SK-N-SH (cell line): Measurements from ENCODE around the gene ISYNA1. TPM values are rescaled to one million over a fixed set of nuclear protein-coding genes. Genes with fewer than 3 reads are reported as not detected.

ENCODE experiments used
- CTCF ChIA-PET: fragments of 300-600, 350-600 bp; formaldehyde crosslinking; extraction: SDS; loops from one replicate; lab custom pipeline; 2021; lab: Yijun Ruan, JAX
- POLR2A ChIA-PET: fragments of 350-600 bp; sonication (Branson Sonifier 250); formaldehyde crosslinking; extraction: SDS; loops from one replicate; lab custom pipeline; 2020; ENCODE audit warnings: antibody characterized with exemption, inconsistent platforms; lab: Yijun Ruan, JAX
- DNase-seq: peaks from one replicate; pipeline ENCODE4 v3.0.0; 2012
- H2AFZ ChIP-seq: fragments of 200-600 bp; sonication (generic); 2 replicates; pipeline ENCODE4 v1.8.1; 2016; ENCODE audit warnings: antibody characterized with exemption, mild to moderate bottlenecking, low read depth
- H3F3A ChIP-seq: fragments of 200-600 bp; sonication (generic); replicated peaks from 2 replicates; pipeline ENCODE3; 2016; ENCODE audit warnings: antibody characterized with exemption, mild to moderate bottlenecking; ENCODE audit not compliant: insufficient read depth
- H3K27ac ChIP-seq, 2 experiments: fragments of 200-500 bp in 1 of 2; fragments of 200-600 bp in 1 of 2; sonication (Bioruptor generic) in 1 of 2; sonication (generic), shearing (Covaris generic) in 1 of 2; 2 replicates each; pipeline versions ENCODE4 v1.5.1 to v1.6.1; 2014 to 2016; ENCODE audit warnings: low read depth in 2 of 2, inconsistent platforms in 1 of 2, low read length in 1 of 2, mild to moderate bottlenecking in 1 of 2, mixed read lengths in 1 of 2
- H3K27me3 ChIP-seq: fragments of 200-600 bp; sonication (generic), shearing (Covaris generic); 2 replicates; pipeline ENCODE4 v1.6.1; 2016; ENCODE audit warnings: mixed run types; ENCODE audit not compliant: insufficient read depth
- H3K36me3 ChIP-seq, 2 experiments: fragments of 200-500 bp in 1 of 2; fragments of 200-600 bp in 1 of 2; sonication (Bioruptor generic) in 1 of 2; sonication (generic) in 1 of 2; replicated peaks in 1 of 2; 2 replicates each; pipeline versions ENCODE3 to v1.5.1; 2014 to 2016; ENCODE audit warnings: low read length in 1 of 2, mild to moderate bottlenecking in 1 of 2; ENCODE audit not compliant: insufficient read depth in 2 of 2, control insufficient read depth in 1 of 2
- H3K4me1 ChIP-seq, 2 experiments: fragments of 200-500 bp in 1 of 2; fragments of 200-600 bp in 1 of 2; sonication (Bioruptor generic) in 1 of 2; sonication (generic), shearing (Covaris generic) in 1 of 2; 2 replicates each; pipeline versions ENCODE4 v1.5.1 to v1.6.1; 2014 to 2016; ENCODE audit warnings: low read depth in 1 of 2, low read length in 1 of 2, mixed run types in 1 of 2; ENCODE audit not compliant: insufficient read depth in 2 of 2, control insufficient read depth in 1 of 2
- H3K4me2 ChIP-seq: fragments of 200-600 bp; sonication (generic), shearing (Covaris generic); 2 replicates; pipeline ENCODE4 v1.6.1; 2017; ENCODE audit warnings: mixed run types
- H3K4me3 ChIP-seq, 2 experiments: fragments of 200-500 bp in 1 of 2; fragments of 200-600 bp in 1 of 2; sonication (Bioruptor generic) in 1 of 2; sonication (generic), shearing (Covaris generic) in 1 of 2; 2 replicates each; pipeline versions ENCODE4 v1.5.1 to v1.8.1; 2014 to 2016; ENCODE audit warnings: low read depth in 2 of 2, inconsistent platforms in 1 of 2, low read length in 1 of 2, mild to moderate bottlenecking in 1 of 2, mixed read lengths in 1 of 2, moderate library complexity in 1 of 2
- H3K79me2 ChIP-seq: fragments of 200-600 bp; sonication (generic); 2 replicates; pipeline ENCODE4 v1.8.1; 2017; ENCODE audit warnings: mild to moderate bottlenecking; ENCODE audit not compliant: insufficient read depth
- H3K9ac ChIP-seq: fragments of 200-600 bp; sonication (generic); 2 replicates; pipeline ENCODE4 v1.6.1; 2017; ENCODE audit warnings: mixed run types
- H3K9me2 ChIP-seq: fragments of 200-600 bp; sonication (generic); 2 replicates; pipeline ENCODE4 v1.6.1; 2017; ENCODE audit warnings: mixed run types
- H3K9me3 ChIP-seq: fragments of 200-600 bp; sonication (generic); 2 replicates; pipeline ENCODE4 v1.6.1; 2017; ENCODE audit warnings: mixed run types, mild to moderate bottlenecking, moderate library complexity
- H4K20me1 ChIP-seq: fragments of 200-600 bp; sonication (generic); 2 replicates; pipeline ENCODE4 v1.6.1; 2017; ENCODE audit warnings: mild to moderate bottlenecking, mixed run types; ENCODE audit not compliant: insufficient read depth
- ELF1 ChIP-seq: IDR thresholded peaks from 2 replicates; pipeline ENCODE4 v1.4.0; 2012
- EP300 ChIP-seq, 2 experiments: IDR thresholded peaks; 2 replicates each; pipeline versions ENCODE4 v1.4.0 to v1.6.1; 2012; ENCODE audit warnings: borderline replicate concordance in 1 of 2, low read depth in 1 of 2, low read length in 1 of 2
- FOSL2 ChIP-seq: IDR thresholded peaks from 2 replicates; pipeline ENCODE4 v1.4.0; 2012; ENCODE audit warnings: low read depth, mild to moderate bottlenecking, moderate library complexity, borderline replicate concordance
- FOXJ3 ChIP-seq: sonication (generic); formaldehyde crosslinking; IDR thresholded peaks from 2 replicates; pipeline ENCODE4 v1.5.1; 2020; ENCODE audit warnings: mild to moderate bottlenecking, missing genetic modification reagents
- GABPA ChIP-seq: IDR thresholded peaks from 2 replicates; pipeline ENCODE4 v1.4.0; 2012; ENCODE audit warnings: low read depth, mild to moderate bottlenecking
- JUND ChIP-seq: IDR thresholded peaks from 2 replicates; pipeline ENCODE4 v1.4.0; 2012
- MEF2A ChIP-seq: IDR thresholded peaks from 2 replicates; pipeline ENCODE4 v1.4.0; 2012; ENCODE audit warnings: low read depth, borderline replicate concordance
- MXI1 ChIP-seq: IDR thresholded peaks from 2 replicates; pipeline ENCODE4 v1.6.1; 2012; ENCODE audit warnings: mild to moderate bottlenecking, low read depth, low read length, improper control_type of control experiment
- NRF1 ChIP-seq: IDR thresholded peaks from 2 replicates; pipeline ENCODE4 v1.6.1; 2012; ENCODE audit warnings: low read depth, mild to moderate bottlenecking, low read length
- POLR2AphosphoS5 ChIP-seq: IDR thresholded peaks from 2 replicates; pipeline ENCODE4 v1.6.1; 2012; ENCODE audit warnings: low read depth, low read length
- RAD21 ChIP-seq: IDR thresholded peaks from 2 replicates; pipeline ENCODE4 v1.6.1; 2012; ENCODE audit warnings: mild to moderate bottlenecking, low read length
- RFX5 ChIP-seq: IDR thresholded peaks from 2 replicates; pipeline ENCODE4 v1.6.1; 2012; ENCODE audit warnings: mild to moderate bottlenecking, improper control_type of control experiment, low read length
- RXRA ChIP-seq: IDR thresholded peaks from 2 replicates; pipeline ENCODE4 v1.4.0; 2012; ENCODE audit warnings: low read depth, mild to moderate bottlenecking, borderline replicate concordance
- SMC3 ChIP-seq: IDR thresholded peaks from 2 replicates; pipeline ENCODE4 v1.6.1; 2012; ENCODE audit warnings: low read depth, low read length, improper control_type of control experiment
- TAF1 ChIP-seq: IDR thresholded peaks from 2 replicates; pipeline ENCODE4 v1.6.1; 2012; ENCODE audit warnings: low read depth, mild to moderate bottlenecking, low read length, moderate library complexity, borderline replicate concordance
- TCF12 ChIP-seq: IDR thresholded peaks from 2 replicates; pipeline ENCODE4 v1.4.0; 2012
- TEAD4 ChIP-seq: IDR thresholded peaks from 2 replicates; pipeline ENCODE4 v1.4.0; 2012; ENCODE audit warnings: mild to moderate bottlenecking, borderline replicate concordance; ENCODE audit not compliant: insufficient read depth
- WGBS: methylation state at CpG from one replicate; pipeline ENCODE4 v1.1.6; 2017; ENCODE audit warnings: low lambda C conversion rate; 5-methylcytosine and 5-hydroxymethylcytosine counted together
- polyA plus RNA-seq, 3 experiments: library from polyadenylated mRNA; depleted of rRNA; stranded (reverse); fragments of >200 nt; gene quantifications; 2 replicates each; pipeline ENCODE4 v1.2.3, GENCODE V29; 2012
- TF ChIP-seq, protein P1 (sequence below): fragments of 200-600 bp; sonication (generic); IDR thresholded peaks from 2 replicates; pipeline ENCODE4 v1.6.1; 2017; ENCODE audit warnings: antibody characterized with exemption, mild to moderate bottlenecking, moderate library complexity
- TF ChIP-seq, protein P2 (sequence below): fragments of 150-350 bp; IDR thresholded peaks from 2 replicates; pipeline ENCODE4 v1.6.1; 2016; ENCODE audit warnings: mild to moderate bottlenecking, low read depth, low read length

ISYNA1 gene
- polyA plus RNA-seq, 1 of the 3 experiments (the other 2 are of a cell fraction), result 48.0 TPM

DNA sequence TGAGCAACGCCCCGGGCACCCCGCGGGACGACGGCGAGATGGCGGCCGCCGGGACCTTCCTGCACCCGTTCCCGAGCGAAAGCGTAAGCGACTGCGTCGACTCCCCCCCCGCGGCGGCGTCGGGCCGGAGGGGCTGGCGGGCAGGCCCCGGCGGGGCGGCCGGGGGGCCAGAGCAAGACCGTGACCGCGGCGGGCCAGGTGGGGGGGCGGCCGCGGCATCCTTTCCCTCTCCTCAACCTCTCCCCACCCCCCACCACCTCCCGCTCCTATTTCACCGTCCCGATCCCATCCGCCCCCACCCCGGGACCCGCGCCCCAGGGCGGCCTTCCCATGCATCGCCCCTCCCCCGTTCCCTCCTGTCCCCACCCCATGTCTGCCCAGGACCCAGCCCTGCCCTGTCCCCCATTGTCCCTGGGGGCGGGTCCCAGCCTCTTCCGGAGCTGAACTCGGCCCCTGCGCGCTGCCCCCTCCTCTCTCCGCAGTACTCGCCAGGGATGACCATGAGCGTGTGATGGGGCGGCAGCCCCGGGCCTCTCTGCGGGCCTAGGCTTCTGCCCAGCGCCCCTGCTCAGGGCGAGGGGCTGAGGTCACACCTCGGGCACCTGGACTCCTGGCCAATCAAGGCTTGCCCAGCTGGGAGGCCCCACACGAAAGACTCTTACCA, 4.1 kb downstream of the ISYNA1 start:
- peak overlapping the region in 1 of 2 experiments; percentile 21; a peak in 1 of 4 replicates for H3K4me3 ChIP-seq
- H3F3A ChIP-seq, result peaks cover 10% of the 10 kb centered on the region
- 70% methylated on average over 22 of the region's 60 CpGs for WGBS
- no peaks in the 10 kb centered on the region for H3K9me2 ChIP-seq
- H3K27ac ChIP-seq, result peak overlapping the region in 1 of 2 experiments; percentile 75; a peak in 2 of 4 replicates
- DNase-seq, result peak; percentile 82
- no peak overlapping the region for H3K4me2 ChIP-seq
- H4K20me1 ChIP-seq, result no peaks in the 10 kb centered on the region
- H3K79me2 ChIP-seq, result no peaks in the 10 kb centered on the region
- CTCF ChIA-PET, result interaction anchor here (0.9 to 2.6 kb wide), 4 partner anchors 14 to 413 kb away, joined by 3 to 9 read pairs (median 5); partner anchors contain the start of gene SSBP4
- no peak overlapping the region for H2AFZ ChIP-seq
- TF ChIP-seq, protein P1, sequence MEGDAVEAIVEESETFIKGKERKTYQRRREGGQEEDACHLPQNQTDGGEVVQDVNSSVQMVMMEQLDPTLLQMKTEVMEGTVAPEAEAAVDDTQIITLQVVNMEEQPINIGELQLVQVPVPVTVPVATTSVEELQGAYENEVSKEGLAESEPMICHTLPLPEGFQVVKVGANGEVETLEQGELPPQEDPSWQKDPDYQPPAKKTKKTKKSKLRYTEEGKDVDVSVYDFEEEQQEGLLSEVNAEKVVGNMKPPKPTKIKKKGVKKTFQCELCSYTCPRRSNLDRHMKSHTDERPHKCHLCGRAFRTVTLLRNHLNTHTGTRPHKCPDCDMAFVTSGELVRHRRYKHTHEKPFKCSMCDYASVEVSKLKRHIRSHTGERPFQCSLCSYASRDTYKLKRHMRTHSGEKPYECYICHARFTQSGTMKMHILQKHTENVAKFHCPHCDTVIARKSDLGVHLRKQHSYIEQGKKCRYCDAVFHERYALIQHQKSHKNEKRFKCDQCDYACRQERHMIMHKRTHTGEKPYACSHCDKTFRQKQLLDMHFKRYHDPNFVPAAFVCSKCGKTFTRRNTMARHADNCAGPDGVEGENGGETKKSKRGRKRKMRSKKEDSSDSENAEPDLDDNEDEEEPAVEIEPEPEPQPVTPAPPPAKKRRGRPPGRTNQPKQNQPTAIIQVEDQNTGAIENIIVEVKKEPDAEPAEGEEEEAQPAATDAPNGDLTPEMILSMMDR, result no peak
- no peak for TF ChIP-seq POLR2AphosphoS5
- no peak for TF ChIP-seq ELF1
- no peak for TF ChIP-seq GABPA
- TF ChIP-seq, protein P2, sequence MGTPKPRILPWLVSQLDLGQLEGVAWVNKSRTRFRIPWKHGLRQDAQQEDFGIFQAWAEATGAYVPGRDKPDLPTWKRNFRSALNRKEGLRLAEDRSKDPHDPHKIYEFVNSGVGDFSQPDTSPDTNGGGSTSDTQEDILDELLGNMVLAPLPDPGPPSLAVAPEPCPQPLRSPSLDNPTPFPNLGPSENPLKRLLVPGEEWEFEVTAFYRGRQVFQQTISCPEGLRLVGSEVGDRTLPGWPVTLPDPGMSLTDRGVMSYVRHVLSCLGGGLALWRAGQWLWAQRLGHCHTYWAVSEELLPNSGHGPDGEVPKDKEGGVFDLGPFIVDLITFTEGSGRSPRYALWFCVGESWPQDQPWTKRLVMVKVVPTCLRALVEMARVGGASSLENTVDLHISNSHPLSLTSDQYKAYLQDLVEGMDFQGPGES, result no peak
- no peak for TF ChIP-seq RXRA
- TF ChIP-seq NRF1, result no peak
- no peak for TF ChIP-seq EP300 (IDR thresholded peaks at IDR 0.05; ENCODE audit: borderline replicate concordance in 1 of 2, low read depth in 1 of 2, low read length in 1 of 2)
- no peak for TF ChIP-seq RAD21
- no peak for TF ChIP-seq RFX5
- TF ChIP-seq SMC3, result no peak
- no peak for TF ChIP-seq FOXJ3 (CRISPR knock-in tag)
- no peak for TF ChIP-seq MXI1
- no peak for TF ChIP-seq TCF12
- no peak for TF ChIP-seq FOSL2
- TF ChIP-seq JUND, result no peak
- no peak for TF ChIP-seq TAF1
- TF ChIP-seq TEAD4, result no peak
- no peak for TF ChIP-seq MEF2A
- TF ChIP-seq, all 33 proteins: peak for 0
- POLR2A ChIA-PET, result interaction anchor here (2.5 kb wide), 1 partner anchor 15 kb away, joined by 13 read pairs; the partner anchor contains the start of gene SSBP4
- H3K9ac ChIP-seq, result no peak overlapping the region
- no peaks in the 10 kb centered on the region for H3K9me3 ChIP-seq
- peaks cover 8 to 49% of the 10 kb centered on the region in 2 experiments; a peak in 2 of 4 replicates for H3K4me1 ChIP-seq
- H3K27me3 ChIP-seq, result no peaks in the 10 kb centered on the region
- H3K36me3 ChIP-seq, result peaks cover 0 to 11% of the 10 kb centered on the region in 2 experiments
